GM18502 (cell line): ENCODE data around the gene PPM1D.
"Not testable (repeated sequence)": the region's sequence is repeated elsewhere in the genome, so short reads cannot be mapped to it uniquely, and the experiment has no call there.

Experiments
- ATAC-seq: cut with Tn5 transposase; IDR thresholded peaks from one replicate; pipeline ENCODE4 v1.9.1; 2021; ENCODE audit warnings: mild to moderate bottlenecking; ENCODE audit not compliant: unreplicated experiment, poor library complexity

PPM1D gene

GRCh38 chr17:60656499-60656898 is 56.5 kb downstream of the PPM1D start:
- no peak for ATAC-seq

- no peak for ATAC-seq
Observed at GRCh38 chr17:60659156-60659555, 59.2 kb downstream of the PPM1D start.

DNA sequence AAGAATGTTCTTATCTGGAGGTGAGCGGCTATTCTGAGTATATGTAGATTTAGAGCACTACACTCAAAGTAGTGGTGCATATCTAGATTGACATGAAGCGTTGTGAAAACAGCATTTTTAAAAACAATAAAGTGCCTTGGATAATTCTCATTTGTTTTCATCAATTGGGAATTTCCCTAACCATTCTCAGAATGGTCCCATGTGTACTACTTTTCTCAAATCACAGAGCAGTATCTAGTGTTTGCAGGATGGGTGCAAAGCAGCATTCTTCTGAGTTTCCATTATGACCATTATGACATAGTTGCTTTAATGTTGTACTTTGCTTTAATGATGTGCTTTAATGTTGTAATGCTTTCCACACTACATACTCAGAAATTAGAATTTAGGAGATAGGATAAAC is 61.5 kb downstream of the PPM1D start:
- no peak for ATAC-seq

- no peak for ATAC-seq
Observed at GRCh38 chr17:60664022-60664421, 64.0 kb downstream of the PPM1D start.

DNA sequence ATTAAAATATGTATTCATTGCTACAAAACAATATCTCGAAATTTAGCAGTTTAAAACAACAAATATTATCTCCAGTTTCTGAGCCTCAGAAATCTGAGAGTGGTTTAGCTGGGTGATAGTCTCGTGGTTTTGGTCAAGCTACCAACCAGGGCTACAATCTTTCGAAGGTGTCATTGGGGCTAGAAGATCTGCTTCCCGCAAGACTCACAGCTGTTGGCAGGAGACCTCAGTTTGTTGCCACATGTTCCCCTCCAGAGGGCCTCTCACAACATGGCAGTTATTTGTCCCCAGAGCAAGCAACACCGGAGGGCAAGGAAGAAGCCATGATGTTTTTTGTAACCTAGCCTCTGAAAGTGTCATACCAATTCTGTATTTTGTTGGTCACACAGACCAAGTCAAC is 65.6 kb downstream of the PPM1D start:
- ATAC-seq = no peak

DNA sequence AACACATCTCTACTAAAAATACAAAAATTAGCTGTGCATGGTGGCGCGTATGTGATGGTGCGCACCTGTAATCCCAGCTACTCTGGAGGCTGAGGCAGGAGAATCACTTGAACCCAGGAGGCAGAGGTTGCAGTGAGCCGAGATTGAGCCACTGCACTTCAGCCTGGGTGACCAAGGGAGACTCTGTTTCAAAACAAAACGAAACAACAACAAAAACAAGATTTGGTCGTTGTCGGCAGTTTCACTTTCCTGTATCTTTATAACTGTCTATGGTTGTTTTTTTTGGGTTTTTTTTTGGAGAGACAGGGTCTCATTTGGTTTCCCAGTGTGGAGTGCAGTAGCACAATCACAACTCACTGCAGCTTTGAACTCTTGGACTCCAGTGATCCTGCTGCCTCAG is 68.7 kb downstream of the PPM1D start:
- ATAC-seq = not testable (repeated sequence)

GRCh38 chr17:60671482-60671881 is 71.5 kb downstream of the PPM1D start:
- no peak for ATAC-seq

DNA sequence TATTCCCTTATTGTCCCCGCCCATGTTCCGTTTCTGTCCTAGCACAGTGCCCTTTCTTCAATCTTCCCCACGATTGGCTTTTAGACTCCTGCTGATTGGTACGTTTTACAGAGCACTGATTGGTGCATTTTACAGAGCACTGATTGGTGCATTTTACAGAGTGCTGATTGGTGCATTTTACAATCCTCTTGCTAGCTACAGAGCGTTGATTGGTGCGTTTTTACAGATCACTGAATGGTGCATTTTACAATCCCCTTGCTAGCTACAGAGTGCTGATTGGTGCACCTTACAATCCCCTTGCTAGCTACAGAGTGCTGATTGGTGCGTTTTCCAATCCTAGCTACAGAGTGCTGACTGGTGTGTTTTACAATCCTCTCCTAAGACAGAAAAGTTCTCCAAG is 74.6 kb downstream of the PPM1D start:
- ATAC-seq = not testable (repeated sequence)

DNA sequence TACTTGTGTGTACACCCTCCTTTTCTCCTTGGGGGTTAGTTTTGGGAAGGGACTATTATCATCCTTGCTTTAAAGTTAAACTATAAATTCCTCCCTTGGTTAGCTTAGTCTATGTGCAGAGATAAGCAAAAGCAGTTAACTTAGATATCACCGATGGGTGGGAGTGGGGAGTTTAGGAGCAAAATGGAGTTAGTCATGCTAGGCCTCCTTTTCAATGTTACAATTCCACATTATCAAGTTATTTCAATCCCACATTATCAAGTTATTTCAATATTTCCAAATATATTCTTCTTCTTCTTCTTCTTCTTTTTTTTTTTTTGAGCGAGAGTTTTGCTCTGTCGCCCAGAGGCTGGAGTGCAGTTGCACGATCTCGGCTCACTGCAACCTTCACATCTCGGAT is 76.0 kb downstream of the PPM1D start:
- no peak for ATAC-seq

GRCh38 chr17:60676758-60677307 is 76.8 kb downstream of the PPM1D start:
- no peak for ATAC-seq

- peak; percentile 97 for ATAC-seq
Observed at GRCh38 chr17:60677308-60678117, 77.5 kb downstream of the PPM1D start, which contains the start of gene BCAS3. Gene BCAS3 (plus strand): TSS chr17:60677851.

GRCh38 chr17:60678118-60678444 is 78.1 kb downstream of the PPM1D start:
- no peak for ATAC-seq

DNA sequence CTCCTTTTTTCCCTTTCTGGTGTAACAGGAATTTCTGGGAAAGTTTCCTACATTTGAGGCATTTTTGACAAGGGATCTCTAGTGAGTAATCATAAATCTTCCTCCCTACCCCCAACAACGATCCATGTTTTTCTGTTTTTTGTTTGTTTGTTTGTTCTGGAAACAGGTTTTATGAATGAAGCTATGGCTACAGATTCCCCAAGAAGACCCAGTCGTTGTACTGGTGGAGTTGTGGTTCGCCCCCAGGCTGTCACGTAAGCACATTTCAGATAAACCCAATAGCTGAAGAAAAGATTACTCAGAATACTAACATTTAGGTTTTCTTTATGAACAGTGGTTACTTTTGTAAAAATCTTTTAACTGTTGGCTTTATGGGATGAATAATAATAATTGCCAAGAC is 79.3 kb downstream of the PPM1D start:
- ATAC-seq = no peak

DNA sequence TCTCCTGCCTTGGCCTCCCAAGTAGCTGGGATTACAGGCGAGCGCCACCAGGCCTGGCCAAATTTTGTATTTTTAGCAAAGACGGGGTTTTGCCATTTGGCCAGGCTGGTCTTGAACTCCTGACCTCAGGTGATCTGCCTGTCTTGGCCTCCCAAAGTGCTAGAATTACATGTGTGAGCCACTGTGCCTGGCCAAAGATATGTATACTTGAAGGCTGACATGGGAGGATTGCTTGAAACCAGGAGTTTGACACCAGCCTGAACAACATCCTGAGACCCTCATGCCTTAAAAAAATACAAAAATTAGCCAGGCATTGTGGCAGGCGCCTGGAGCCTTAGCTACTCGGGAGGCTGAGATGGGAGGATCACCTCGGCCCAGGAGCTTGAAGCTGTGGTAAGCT is 80.8 kb downstream of the PPM1D start:
- no peak for ATAC-seq

DNA sequence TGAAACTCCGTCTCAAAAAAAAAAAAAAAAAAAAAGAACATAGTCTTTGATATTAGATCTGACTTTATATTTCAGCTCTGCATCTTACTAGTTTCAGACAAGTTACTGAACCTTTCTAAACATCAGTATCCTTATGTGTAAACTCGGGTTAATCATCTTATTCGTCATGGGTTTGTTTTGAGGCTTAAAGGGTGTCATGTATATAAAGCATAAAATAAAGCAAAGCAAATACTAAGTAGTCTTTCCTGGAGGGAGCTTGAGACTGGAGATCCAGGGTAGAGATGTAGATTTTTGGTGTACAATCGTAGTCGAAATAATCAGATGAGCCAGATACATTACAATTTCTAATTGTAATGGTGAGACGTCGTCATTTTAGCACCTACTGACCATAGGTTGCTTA is 85.4 kb downstream of the PPM1D start:
- ATAC-seq = no peak

DNA sequence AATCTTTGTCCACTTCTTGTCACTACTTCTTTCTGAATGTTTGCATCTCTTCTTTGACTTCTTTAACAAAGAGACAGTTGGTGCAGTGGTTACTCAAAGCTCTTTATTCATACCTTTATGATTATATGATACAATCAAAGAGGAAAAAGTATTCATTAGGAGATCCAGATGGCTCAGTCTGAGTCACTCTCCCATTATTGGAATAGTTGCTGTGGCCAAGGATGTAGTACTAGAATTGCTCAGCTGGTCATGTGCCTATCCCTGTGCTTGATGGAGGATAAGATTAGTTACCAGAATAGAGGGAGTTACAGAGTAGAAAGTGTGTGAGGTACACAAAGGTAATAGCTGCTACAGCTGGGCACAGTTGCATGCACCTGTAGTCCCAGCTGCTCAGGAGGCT is 96.0 kb downstream of the PPM1D start:
- no peak for ATAC-seq

DNA sequence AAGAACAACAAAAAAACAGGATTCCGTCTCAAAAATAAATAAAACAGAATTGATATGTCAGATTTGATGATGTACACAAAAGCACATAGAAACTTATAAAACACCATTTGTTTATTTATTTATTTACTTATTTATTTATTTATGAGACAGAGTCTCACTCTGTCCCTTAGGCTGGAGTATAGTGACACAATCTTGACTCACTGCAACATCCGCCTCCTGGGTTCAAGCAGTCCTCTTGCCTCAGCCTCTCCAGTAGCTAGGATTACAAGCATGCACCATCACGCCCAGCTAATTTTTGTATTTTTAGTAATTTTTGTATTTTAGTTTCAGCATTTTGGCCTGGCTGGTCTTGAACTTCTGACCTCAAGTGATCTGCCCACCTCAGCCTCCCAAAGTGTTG is 99.1 kb downstream of the PPM1D start:
- no peak for ATAC-seq

- no peak for ATAC-seq
Observed at GRCh38 chr17:60704170-60704569, 104.2 kb downstream of the PPM1D start.

DNA sequence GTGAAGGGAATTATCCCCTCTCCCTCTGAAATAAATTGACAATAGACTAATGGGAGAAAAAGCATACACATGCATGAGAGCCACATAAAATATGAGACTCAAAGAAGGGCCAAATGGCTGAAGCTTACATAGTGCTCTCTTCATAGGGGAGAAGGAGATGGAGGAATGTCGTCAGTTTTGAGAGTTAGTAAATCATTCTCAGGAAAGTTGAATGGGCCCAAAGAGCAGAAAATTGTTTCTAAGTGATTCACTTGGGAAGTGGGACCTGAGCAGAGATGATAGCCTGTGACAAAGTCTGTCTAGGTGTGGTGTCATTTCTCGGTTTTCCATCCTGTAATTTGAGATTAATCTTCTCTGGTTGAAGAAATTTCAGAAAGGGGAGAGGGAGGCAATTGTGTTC is 112.7 kb downstream of the PPM1D start:
- ATAC-seq = no peak

GRCh38 chr17:60713608-60714007 is 113.6 kb downstream of the PPM1D start:
- no peak for ATAC-seq
